H1 (cell line): Measurements from ENCODE around the gene RHBDD1. TPM values are rescaled to one million over a fixed set of nuclear protein-coding genes. Genes with fewer than 3 reads are reported as not detected.

Experiments used
- CTCF ChIA-PET: fragments of 300-600 bp; sonication (Branson Sonifier 250); formaldehyde crosslinking; loops from one replicate; lab custom pipeline; 2021; ENCODE audit not compliant: partially characterized antibody; lab: Charles Lee
- POLR2A ChIA-PET: fragments of 300-600 bp; sonication (Branson Sonifier 250); formaldehyde crosslinking; loops from one replicate; lab custom pipeline; 2021; ENCODE audit warnings: inconsistent platforms; ENCODE audit not compliant: partially characterized antibody; lab: Charles Lee
- DNase-seq, 2 experiments: peaks; one replicate each; pipeline versions ENCODE4 v3.0.0 to v3.0.0-alpha.2; 2010 to 2022; ENCODE audit warnings: low spot score in 2 of 2, low read depth in 1 of 2, mixed read lengths in 1 of 2
- FAIRE-seq: peaks from 2 replicates; lab custom pipeline; 2011; peaks lifted over from hg19 to GRCh38; lab: Jason Lieb, UNC
- H2AFZ ChIP-seq: 2 replicates; pipeline ENCODE4 v1.8.1; 2012; ENCODE audit warnings: low read length, inconsistent platforms
- H2AK5ac ChIP-seq: 2 replicates; pipeline ENCODE4 v1.6.1; 2013; ENCODE audit warnings: low read depth, low read length
- H2BK120ac ChIP-seq: replicated peaks from 2 replicates; pipeline ENCODE3; 2013; ENCODE audit warnings: low read depth, low read length, inconsistent platforms
- H2BK12ac ChIP-seq: 2 replicates; pipeline ENCODE4 v1.6.1; 2013; ENCODE audit warnings: low read depth, low read length
- H2BK15ac ChIP-seq: 2 replicates; pipeline ENCODE4 v1.6.1; 2013; ENCODE audit warnings: low read length
- H2BK20ac ChIP-seq: 2 replicates; pipeline ENCODE4 v1.6.1; 2013; ENCODE audit warnings: low read length
- H2BK5ac ChIP-seq: 2 replicates; pipeline ENCODE4 v1.6.1; 2013; ENCODE audit warnings: low read depth, low read length
- H3K14ac ChIP-seq: 2 replicates; pipeline ENCODE4 v1.6.1; 2013; ENCODE audit warnings: inconsistent platforms; ENCODE audit not compliant: insufficient read length
- H3K18ac ChIP-seq: 2 replicates; pipeline ENCODE4 v1.6.1; 2013; ENCODE audit warnings: low read length; ENCODE audit errors: extremely low read depth
- H3K23ac ChIP-seq: 2 replicates; pipeline ENCODE4 v1.6.1; 2013; ENCODE audit warnings: inconsistent platforms; ENCODE audit not compliant: insufficient read length
- H3K23me2 ChIP-seq: 2 replicates; pipeline ENCODE4 v1.6.1; 2013; ENCODE audit warnings: low read depth, low read length
- H3K27ac ChIP-seq: 2 replicates; pipeline ENCODE4 v1.6.1; 2011; ENCODE audit warnings: low read depth, low read length, inconsistent platforms
- H3K27me3 ChIP-seq, 4 experiments: replicated peaks in 1 of 4; 1 replicate in 1 of 4; 2 replicates in 3 of 4; pipeline versions ENCODE4 v1.6.1 to v1.8.1; 2011 to 2013; ENCODE audit warnings: low read length in 3 of 4, mild to moderate bottlenecking in 3 of 4, inconsistent platforms in 2 of 4, mixed read lengths in 2 of 4, moderate library complexity in 1 of 4; ENCODE audit not compliant: control insufficient read depth in 3 of 4, insufficient read depth in 3 of 4; ENCODE audit errors: extremely low read depth in 1 of 4
- H3K36me3 ChIP-seq, 4 experiments: 2 replicates each; pipeline versions ENCODE4 v1.6.1 to v1.8.1; 2011 to 2013; ENCODE audit warnings: mild to moderate bottlenecking in 4 of 4, low read length in 3 of 4, moderate library complexity in 2 of 4, control low read depth in 1 of 4, inconsistent platforms in 1 of 4; ENCODE audit not compliant: insufficient read depth in 4 of 4, control insufficient read depth in 2 of 4
- H3K4ac ChIP-seq: replicated peaks from 2 replicates; pipeline ENCODE3; 2013; ENCODE audit warnings: low read length, low read depth, mixed read lengths, inconsistent platforms; ENCODE audit not compliant: insufficient read length
- H3K4me1 ChIP-seq, 4 experiments: replicated peaks in 1 of 4; 1 replicate in 1 of 4; 2 replicates in 3 of 4; pipeline versions ENCODE4 v1.6.1 to v1.8.1; 2011 to 2013; ENCODE audit warnings: low read length in 3 of 4, inconsistent platforms in 2 of 4, mixed read lengths in 1 of 4; ENCODE audit not compliant: insufficient read depth in 4 of 4, control insufficient read depth in 3 of 4
- H3K4me2 ChIP-seq, 2 experiments: 2 replicates each; pipeline versions ENCODE4 v1.6.1 to v1.8.1; 2011 to 2013; ENCODE audit warnings: low read depth in 2 of 2, low read length in 2 of 2, control low read depth in 1 of 2, inconsistent platforms in 1 of 2, mild to moderate bottlenecking in 1 of 2; ENCODE audit not compliant: insufficient read depth in 1 of 2
- H3K4me3 ChIP-seq, 4 experiments: fragments of 200-600, 300-600 bp in 1 of 4; sonication (generic), shearing (Covaris generic), sonication (Bioruptor Twin) in 1 of 4; 2 replicates each; pipeline versions ENCODE4 v1.5.1 to v1.8.1; 2011 to 2016; ENCODE audit warnings: low read length in 4 of 4, low read depth in 3 of 4, control low read depth in 2 of 4, inconsistent platforms in 2 of 4, mild to moderate bottlenecking in 2 of 4, mixed read lengths in 1 of 4, moderate library complexity in 1 of 4; ENCODE audit not compliant: insufficient read depth in 2 of 4; ENCODE audit errors: extremely low read depth in 1 of 4
- H3K56ac ChIP-seq: replicated peaks from 2 replicates; pipeline ENCODE3; 2013; ENCODE audit warnings: low read depth, mild to moderate bottlenecking, mixed read lengths, low read length, inconsistent platforms; ENCODE audit not compliant: insufficient read length
- H3K79me1 ChIP-seq: 2 replicates; pipeline ENCODE4 v1.6.1; 2013; ENCODE audit warnings: low read depth, low read length, control low read depth
- H3K79me2 ChIP-seq, 2 experiments: 2 replicates each; pipeline versions ENCODE4 v1.6.1 to v1.8.1; 2012 to 2013; ENCODE audit warnings: low read length in 2 of 2, mild to moderate bottlenecking in 2 of 2, inconsistent platforms in 1 of 2; ENCODE audit not compliant: insufficient read depth in 2 of 2, control insufficient read depth in 1 of 2
- H3K9ac ChIP-seq, 4 experiments: replicated peaks in 1 of 4; 1 replicate in 1 of 4; 2 replicates in 3 of 4; pipeline versions ENCODE4 v1.6.1 to v1.8.1; 2011 to 2013; ENCODE audit warnings: low read depth in 3 of 4, low read length in 3 of 4, control low read depth in 2 of 4, mild to moderate bottlenecking in 2 of 4, moderate library complexity in 2 of 4, inconsistent platforms in 1 of 4; ENCODE audit errors: extremely low read depth in 1 of 4
- H3K9me3 ChIP-seq, 2 experiments: 2 replicates each; pipeline versions ENCODE4 v1.6.1 to v1.8.1; 2012 to 2013; ENCODE audit warnings: mild to moderate bottlenecking in 2 of 2, moderate library complexity in 2 of 2, control low read depth in 1 of 2, inconsistent platforms in 1 of 2, low read depth in 1 of 2, low read length in 1 of 2, mixed read lengths in 1 of 2; ENCODE audit not compliant: insufficient read depth in 2 of 2
- H4K20me1 ChIP-seq, 2 experiments: replicated peaks in 1 of 2; 2 replicates each; pipeline versions ENCODE3 to v1.8.1; 2011 to 2013; ENCODE audit warnings: inconsistent platforms in 2 of 2, low read length in 2 of 2, mild to moderate bottlenecking in 1 of 2; ENCODE audit not compliant: insufficient read depth in 2 of 2, control insufficient read depth in 1 of 2
- H4K5ac ChIP-seq: 2 replicates; pipeline ENCODE4 v1.6.1; 2013; ENCODE audit warnings: low read length, low read depth, mixed read lengths, inconsistent platforms; ENCODE audit not compliant: insufficient read length
- H4K8ac ChIP-seq: 2 replicates; pipeline ENCODE4 v1.8.0; 2013; ENCODE audit warnings: mild to moderate bottlenecking, moderate library complexity, low read length, inconsistent platforms; ENCODE audit not compliant: insufficient read depth; ENCODE audit errors: extremely low read depth
- H4K91ac ChIP-seq: replicated peaks from 2 replicates; pipeline ENCODE3; 2013; ENCODE audit warnings: low read length, mixed read lengths, inconsistent platforms; ENCODE audit not compliant: insufficient read length
- ASH2L ChIP-seq: fragments of 200-600, 300-600 bp; sonication (generic); IDR thresholded peaks from one replicate; pipeline ENCODE4 v1.7.1; 2017; ENCODE audit warnings: low read length
- BRCA1 ChIP-seq: IDR thresholded peaks from 2 replicates; pipeline ENCODE4 v1.6.1; 2012; ENCODE audit warnings: low read depth, low read length, improper control_type of control experiment
- CBX8 ChIP-seq: fragments of 300-800, 300-1000 bp; sonication (generic); IDR thresholded peaks from 2 replicates; pipeline ENCODE4 v1.7.1; 2016; ENCODE audit warnings: low read depth, low read length, borderline replicate concordance
- EP300 ChIP-seq, 2 experiments: IDR thresholded peaks; 1 replicate in 1 of 2; 2 replicates in 1 of 2; pipeline ENCODE4 v1.6.1; 2011 to 2012; ENCODE audit warnings: low read depth in 2 of 2, low read length in 2 of 2, mild to moderate bottlenecking in 2 of 2, borderline replicate concordance in 1 of 2, inconsistent platforms in 1 of 2, moderate library complexity in 1 of 2
- HDAC6 ChIP-seq: IDR thresholded peaks from one replicate; pipeline ENCODE4 v1.7.1; 2012; ENCODE audit warnings: low read depth, mild to moderate bottlenecking, inconsistent platforms, low read length, moderate library complexity
- JUND ChIP-seq: IDR thresholded peaks from 2 replicates; pipeline ENCODE4 v1.6.1; 2011; ENCODE audit warnings: mild to moderate bottlenecking, improper control_type of control experiment, low read length
- KDM1A ChIP-seq: fragments of 200-600, 300-600 bp; sonication (generic); IDR thresholded peaks from 2 replicates; pipeline ENCODE4 v1.7.1; 2016; ENCODE audit warnings: mild to moderate bottlenecking, low read length, borderline replicate concordance
- KDM4A ChIP-seq: IDR thresholded peaks from one replicate; pipeline ENCODE4 v1.7.1; 2012; ENCODE audit warnings: low read depth, mild to moderate bottlenecking, moderate library complexity, low read length, inconsistent platforms; ENCODE audit not compliant: severe bottlenecking
- RAD21 ChIP-seq, 2 experiments: IDR thresholded peaks in 1 of 2; conservative IDR thresholded peaks in 1 of 2; 2 replicates each; pipeline ENCODE4 v1.6.1; 2011; ENCODE audit warnings: low read depth in 2 of 2, low read length in 2 of 2, improper control_type of control experiment in 1 of 2, inconsistent platforms in 1 of 2, mild to moderate bottlenecking in 1 of 2, moderate library complexity in 1 of 2
- SIX5 ChIP-seq: IDR thresholded peaks from 2 replicates; pipeline ENCODE4 v1.6.1; 2011; ENCODE audit warnings: mild to moderate bottlenecking, low read depth, low read length
- SP1 ChIP-seq: IDR thresholded peaks from 2 replicates; pipeline ENCODE4 v1.6.1; 2011; ENCODE audit warnings: low read depth, low read length
- TCF12 ChIP-seq: IDR thresholded peaks from 2 replicates; pipeline ENCODE4 v1.6.1; 2011; ENCODE audit warnings: low read depth, mild to moderate bottlenecking, low read length
- ZNF274 ChIP-seq: IDR thresholded peaks from 2 replicates; pipeline ENCODE4 v1.7.0; 2012; ENCODE audit warnings: low read length, borderline replicate concordance; ENCODE audit errors: extremely low read depth
- WGBS, 2 experiments: shearing (Covaris generic) in 1 of 2; methylation state at CpG; one replicate each; pipeline versions ENCODE4 v1.1.6 to v1.1.7; 2013 to 2015; ENCODE audit warnings: low lambda C conversion rate in 2 of 2, mixed read lengths in 2 of 2, inconsistent platforms in 1 of 2, low coverage in 1 of 2, missing lambda C conversion rate in 1 of 2; ENCODE audit not compliant: insufficient replicate concordance in 2 of 2, insufficient coverage in 1 of 2, insufficient read length in 1 of 2; ENCODE audit errors: extremely low coverage in 1 of 2, missing lambda C conversion rate in 1 of 2; 5-methylcytosine and 5-hydroxymethylcytosine counted together
- polyA plus RNA-seq, 7 experiments: library from polyadenylated mRNA; depleted of rRNA in 3 of 7; stranded (reverse) in 5 of 7; unstranded in 2 of 7; fragments of >200 nt in 5 of 7; fragments of 200-250 nt in 2 of 7; gene quantifications; 1 replicate in 5 of 7; 2 replicates in 1 of 7; 4 replicates in 1 of 7; pipeline versions ENCODE4 v1.2.1 to v1.2.3, GENCODE V29; 2011 to 2013; ENCODE audit warnings: missing spikeins in 2 of 7, mixed read lengths in 2 of 7
- total RNA-seq: library from RNA; stranded (reverse); fragmentation: NEBNext Ultra II Directional; extraction: Animal tissue kit (Norgen Biotek cat#: 25700); gene quantifications from 2 replicates; pipeline ENCODE4 v1.2.1, GENCODE V29; 2021
- TF ChIP-seq, protein P1 (sequence below): IDR thresholded peaks from 2 replicates; pipeline ENCODE4 v1.6.1; 2012; ENCODE audit warnings: inconsistent platforms

RHBDD1 gene
- total and polyA plus RNA-seq, 2 of the 8 experiments (the other 6 are each of a cell fraction or from before 2014, with no cell fraction given): 10.5 to 23.1 TPM

- Histone ChIP-seq H3K79me2 (peaks cover 0 to 10% of the 10 kb centered on the region in 2 experiments; a peak in 2 of 4 replicates), H4K8ac (no peak overlapping the region), H3K4ac (no peak overlapping the region), H2AFZ (no peak overlapping the region), H2BK15ac (no peak overlapping the region), H4K20me1 (no peaks in the 10 kb centered on the region), H2BK20ac (no peak overlapping the region), H2AK5ac (no peak overlapping the region), H3K18ac (no peak overlapping the region), H4K91ac (no peak overlapping the region), H3K23me2 (peaks cover 6% of the 10 kb centered on the region; the same call in 1 of the 2 replicates), H3K14ac (no peak overlapping the region), H2BK120ac (no peak overlapping the region), H2BK12ac (no peak overlapping the region), H3K27ac (no peak overlapping the region), H3K79me1 (no peaks in the 10 kb centered on the region), H3K4me2 (no peak overlapping the region), H3K9me3 (no peaks in the 10 kb centered on the region), H3K9ac (no peak overlapping the region), H2BK5ac (no peak overlapping the region), H3K4me1 (peaks cover 0 to 5% (median 1%) of the 10 kb centered on the region in 4 experiments; a peak in 5 of 7 replicates), H4K5ac (no peak overlapping the region), H3K36me3 (peaks cover 0 to 8% (median 0%) of the 10 kb centered on the region in 4 experiments; a peak in 1 of 8 replicates), H3K23ac (no peak overlapping the region), H3K56ac (no peak overlapping the region), H3K4me3 (no peak overlapping the region), H3K27me3 (peaks cover 0 to 6% (median 0%) of the 10 kb centered on the region in 4 experiments; a peak in 3 of 7 replicates)
- CTCF ChIA-PET: interaction anchor here (1.6 to 2.0 kb wide), 2 partner anchors 9 to 37 kb away, joined by 4 to 9 read pairs; no protein-coding TSS in a partner anchor
- 88% methylated on average over 2 of the region's 2 CpGs; no CpG with 5 or more reads in 1 of the 2 experiments for WGBS, 2 experiments
- POLR2A ChIA-PET: interaction anchor here (0.7 to 1.4 kb wide), 2 partner anchors 8 to 106 kb away, joined by 3 to 4 read pairs; no protein-coding TSS in a partner anchor
- no peak for DNase-seq
- no peak for FAIRE-seq
- TF ChIP-seq KDM1A: no peak
- no peak for TF ChIP-seq ASH2L
- no peak for TF ChIP-seq HDAC6
- TF ChIP-seq SIX5: no peak
- TF ChIP-seq, protein P1, sequence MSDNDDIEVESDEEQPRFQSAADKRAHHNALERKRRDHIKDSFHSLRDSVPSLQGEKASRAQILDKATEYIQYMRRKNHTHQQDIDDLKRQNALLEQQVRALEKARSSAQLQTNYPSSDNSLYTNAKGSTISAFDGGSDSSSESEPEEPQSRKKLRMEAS: no peak
- TF ChIP-seq KDM4A: no peak
- no peak for TF ChIP-seq TCF12
- no peak for TF ChIP-seq ZNF274
- no peak for TF ChIP-seq SP1
- no peak for TF ChIP-seq JUND
- no peak for TF ChIP-seq RAD21 (IDR thresholded peaks at IDR 0.05 in 1 of 2, conservative IDR thresholded peaks at IDR 0.05 in 1 of 2; ENCODE audit: low read depth in 2 of 2, low read length in 2 of 2)
- TF ChIP-seq BRCA1: no peak
- no peak for TF ChIP-seq EP300 (IDR thresholded peaks at IDR 0.05; ENCODE audit: borderline replicate concordance in 1 of 2, low read depth in 2 of 2, low read length in 2 of 2)
- TF ChIP-seq CBX8: no peak
These were observed 4.1 kb downstream of the RHBDD1 start for GRCh38 chr2:226839951-226840350.
